GM04503 (cell line): ENCODE data around the gene TM4SF20.

Experiments
- DNase-seq: peaks from one replicate; pipeline ENCODE4 v3.0.0-alpha.2; 2012; ENCODE audit warnings: low read depth

TM4SF20 gene

GRCh38 chr2:227379095-227379494 is at the start of gene TM4SF20:
TSS of gene TM4SF20 (minus strand) at chr2:227379306. CDS start at chr2:227379268, 38 bp downstream.
- no peak for DNase-seq

DNA sequence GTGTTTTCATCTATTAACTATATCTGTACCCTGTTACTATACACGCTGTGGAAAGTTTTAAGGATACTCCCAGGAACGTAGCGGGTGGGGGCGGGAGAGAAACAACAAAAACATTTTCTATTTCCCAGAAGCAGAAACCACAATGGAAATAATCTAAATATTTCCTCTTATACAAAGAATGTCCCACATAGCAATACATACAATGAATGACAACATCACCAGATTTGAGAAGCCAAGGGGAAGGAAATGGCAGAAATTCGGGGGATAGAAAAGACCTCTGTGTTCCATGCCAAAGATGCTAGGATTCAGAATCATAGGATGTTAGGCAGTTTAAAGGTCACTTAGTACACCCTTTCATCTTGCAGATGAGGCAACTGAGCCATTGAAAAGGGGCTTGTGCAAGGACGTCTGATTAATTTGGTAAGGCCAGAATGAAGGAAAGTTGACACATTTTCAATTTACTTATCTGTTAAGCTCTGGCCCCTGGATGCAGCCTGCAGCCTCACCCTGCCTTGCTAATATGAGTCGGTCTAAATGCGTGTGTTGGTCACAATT is 49.7 kb upstream of the TM4SF20 start:
- DNase-seq = no peak

DNA sequence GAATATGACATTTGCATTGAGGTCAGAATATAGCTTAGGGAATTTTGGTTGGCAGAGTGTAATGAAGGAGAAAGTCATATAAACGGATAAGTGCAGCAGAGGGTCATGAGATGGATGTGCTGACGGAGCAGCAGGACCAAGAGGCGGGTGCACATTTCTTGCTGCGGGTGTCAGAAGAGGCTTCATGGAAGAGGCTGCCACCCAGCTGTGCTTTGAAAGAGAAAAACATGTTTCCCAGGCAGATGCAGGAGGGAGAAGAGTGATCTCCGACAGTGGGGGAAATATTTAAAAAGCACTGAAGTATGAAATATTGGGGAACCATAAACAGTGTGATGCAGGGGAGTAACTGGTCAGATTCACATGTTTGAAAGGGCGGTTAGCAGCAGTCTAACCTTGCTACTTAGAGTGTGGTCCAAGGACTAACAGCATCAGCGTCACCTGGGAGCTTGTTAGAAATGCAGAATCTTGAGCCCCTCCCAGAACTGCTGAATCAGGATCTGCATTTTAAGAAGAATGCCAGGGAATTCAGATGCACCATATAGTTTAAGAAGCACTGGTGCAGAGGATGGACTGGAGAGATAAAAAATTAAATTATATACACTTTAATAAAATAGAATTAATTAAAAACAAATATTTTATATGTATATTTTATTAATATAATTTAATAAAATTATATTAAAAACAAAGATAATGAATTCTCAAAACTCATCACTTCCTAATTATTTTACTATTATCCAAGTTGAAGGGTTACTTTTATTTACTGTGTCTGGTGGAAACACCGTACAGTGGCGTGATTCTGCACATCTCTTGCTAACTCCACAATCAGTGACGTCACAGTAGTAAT is 44.8 kb upstream of the TM4SF20 start:
- DNase-seq = no peak

DNA sequence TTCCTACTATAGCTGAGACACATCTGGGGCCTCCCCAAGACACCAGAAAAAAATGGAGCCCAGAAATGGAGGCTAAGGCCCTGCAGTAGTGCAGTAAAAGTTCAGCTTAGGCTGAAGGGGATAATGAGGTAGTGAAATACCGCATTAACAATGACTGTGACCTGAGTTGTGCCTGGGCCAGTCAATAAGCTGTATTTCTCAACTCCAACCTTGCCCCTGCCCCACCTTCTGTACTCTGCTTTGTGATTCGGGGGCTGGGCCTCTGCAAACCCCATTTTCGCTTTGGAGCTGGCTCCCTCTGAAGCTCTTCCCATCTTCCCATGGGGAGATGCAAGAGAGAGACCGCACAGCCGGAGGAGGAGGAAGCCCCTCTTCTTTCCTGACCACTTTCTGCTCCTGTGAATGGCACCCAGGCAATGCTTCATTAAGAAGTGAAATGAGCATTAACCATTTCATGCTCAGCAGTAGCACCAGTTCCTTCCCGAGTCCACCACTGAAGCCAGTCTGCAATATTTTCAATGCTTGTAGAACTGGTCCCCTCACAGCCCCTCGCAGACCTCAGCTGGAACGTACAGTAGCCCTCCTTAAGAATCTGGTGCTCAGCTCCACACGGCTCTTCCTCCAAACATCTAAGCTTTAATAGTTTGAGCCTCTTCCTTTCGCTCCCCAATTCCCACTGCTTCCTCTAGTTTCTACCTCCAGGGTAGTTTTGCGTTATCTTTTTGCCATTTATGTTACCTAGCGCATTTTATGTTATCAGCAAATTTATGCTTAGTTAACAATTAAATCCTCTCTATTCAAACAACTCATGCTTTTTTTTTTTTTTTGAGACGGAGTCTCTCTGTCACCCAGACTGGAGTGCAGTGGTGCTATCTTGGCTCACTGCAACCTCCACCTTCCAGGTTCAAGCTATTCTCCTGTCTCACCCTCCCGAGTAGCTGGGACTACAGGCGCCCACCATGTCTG is 41.3 kb upstream of the TM4SF20 start:
- no peak for DNase-seq

GRCh38 chr2:227416701-227417100 is 37.6 kb upstream of the TM4SF20 start:
- no peak for DNase-seq

- DNase-seq = no peak
These were observed 36.7 kb upstream of the TM4SF20 start for GRCh38 chr2:227415538-227416424.

DNA sequence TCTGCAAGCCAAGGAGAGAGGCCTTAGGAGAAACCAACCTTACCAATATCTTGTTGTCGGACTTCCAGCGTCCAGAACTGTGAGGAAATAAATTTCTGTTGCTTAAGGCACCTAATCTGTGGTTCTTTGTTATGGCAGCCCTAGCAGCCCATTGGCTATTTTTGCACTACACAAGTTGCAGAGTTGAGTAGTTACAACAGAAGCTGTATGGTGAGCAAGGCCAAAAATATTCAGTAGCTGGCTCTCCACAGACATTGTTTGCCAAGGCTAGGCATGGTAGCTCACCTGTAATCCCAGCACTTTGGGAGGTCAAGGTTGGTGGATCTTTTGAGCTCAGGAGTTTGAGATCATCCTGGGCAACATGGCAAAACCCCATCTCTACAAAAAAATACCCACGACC is 35.7 kb upstream of the TM4SF20 start:
- peak; percentile 25 for DNase-seq

DNA sequence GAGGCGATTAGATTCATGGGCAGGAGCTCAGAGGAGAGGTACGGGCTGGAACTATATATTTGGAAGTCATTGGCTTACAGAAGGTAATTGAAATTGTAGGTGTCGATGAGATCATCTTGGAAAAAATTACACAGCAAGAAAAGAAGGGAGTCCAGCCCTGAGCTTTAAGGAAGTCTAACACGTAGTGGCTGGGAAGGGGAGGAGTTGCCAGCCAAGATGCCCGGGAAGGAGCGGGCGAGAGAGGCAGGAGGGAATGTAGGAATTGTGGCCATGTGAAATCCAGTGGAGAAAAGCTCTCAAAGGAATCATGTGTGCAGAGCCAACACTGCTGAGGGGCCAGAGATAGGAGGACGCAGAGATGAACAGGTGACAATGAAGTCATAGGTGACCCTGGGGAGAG is 34.3 kb upstream of the TM4SF20 start:
- no peak for DNase-seq

GRCh38 chr2:227412877-227413276 is 33.8 kb upstream of the TM4SF20 start:
- DNase-seq = no peak

- no peak for DNase-seq
These were observed 32.9 kb upstream of the TM4SF20 start for GRCh38 chr2:227411990-227412350.

DNA sequence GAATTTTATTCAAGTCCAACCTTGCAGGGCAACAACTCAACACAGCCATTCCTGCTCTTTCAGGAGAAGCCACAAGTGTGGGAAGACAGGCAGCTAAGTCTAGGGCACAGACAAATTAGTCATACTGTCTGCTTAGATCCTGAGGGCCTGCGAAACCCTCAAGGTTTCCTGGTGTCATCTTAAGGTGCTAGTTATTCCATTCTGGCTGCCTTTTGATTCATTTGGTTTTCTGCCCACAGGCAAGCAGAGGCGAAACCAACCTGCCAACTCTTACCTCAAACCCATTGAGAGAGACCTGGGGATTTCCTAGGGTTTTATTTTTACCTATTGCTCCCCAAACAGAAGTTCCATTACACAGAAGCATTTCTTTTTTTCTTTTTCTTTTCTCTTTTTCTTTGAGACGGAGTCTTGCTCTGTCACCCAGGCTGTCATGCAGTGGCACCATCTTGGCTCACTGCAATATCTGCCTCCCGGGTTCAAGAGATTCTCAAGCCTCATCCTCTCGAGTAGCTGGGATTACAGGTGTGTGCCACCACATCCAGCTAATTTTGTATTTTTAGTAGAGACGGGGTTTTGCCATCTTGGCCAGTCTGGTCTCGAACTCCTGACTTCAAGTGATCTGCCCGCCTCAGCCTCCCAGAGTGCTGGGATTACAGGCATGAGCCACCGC is 32.3 kb upstream of the TM4SF20 start:
- no peak for DNase-seq

DNA sequence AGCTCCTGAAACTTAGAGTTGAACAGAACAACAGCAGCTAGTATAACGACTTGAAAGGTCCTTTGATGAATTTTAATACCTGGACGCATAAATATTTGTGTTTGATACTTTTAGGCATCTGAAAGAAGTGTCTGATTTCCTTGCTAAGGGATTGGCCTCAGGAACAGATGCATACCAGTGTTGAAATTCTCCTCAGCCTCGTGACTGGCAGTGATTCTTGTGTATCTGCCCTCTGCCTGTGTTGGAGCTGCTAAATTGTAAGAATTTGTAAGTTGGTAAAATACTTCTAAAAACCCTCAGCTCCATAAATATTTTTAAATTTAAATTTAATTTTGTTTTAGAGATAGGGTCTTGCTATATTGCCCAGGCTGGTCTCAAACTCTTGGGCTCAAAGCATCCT is 31.1 kb upstream of the TM4SF20 start:
- DNase-seq = no peak

GRCh38 chr2:227407591-227408151 is 28.6 kb upstream of the TM4SF20 start:
- DNase-seq = no peak

DNA sequence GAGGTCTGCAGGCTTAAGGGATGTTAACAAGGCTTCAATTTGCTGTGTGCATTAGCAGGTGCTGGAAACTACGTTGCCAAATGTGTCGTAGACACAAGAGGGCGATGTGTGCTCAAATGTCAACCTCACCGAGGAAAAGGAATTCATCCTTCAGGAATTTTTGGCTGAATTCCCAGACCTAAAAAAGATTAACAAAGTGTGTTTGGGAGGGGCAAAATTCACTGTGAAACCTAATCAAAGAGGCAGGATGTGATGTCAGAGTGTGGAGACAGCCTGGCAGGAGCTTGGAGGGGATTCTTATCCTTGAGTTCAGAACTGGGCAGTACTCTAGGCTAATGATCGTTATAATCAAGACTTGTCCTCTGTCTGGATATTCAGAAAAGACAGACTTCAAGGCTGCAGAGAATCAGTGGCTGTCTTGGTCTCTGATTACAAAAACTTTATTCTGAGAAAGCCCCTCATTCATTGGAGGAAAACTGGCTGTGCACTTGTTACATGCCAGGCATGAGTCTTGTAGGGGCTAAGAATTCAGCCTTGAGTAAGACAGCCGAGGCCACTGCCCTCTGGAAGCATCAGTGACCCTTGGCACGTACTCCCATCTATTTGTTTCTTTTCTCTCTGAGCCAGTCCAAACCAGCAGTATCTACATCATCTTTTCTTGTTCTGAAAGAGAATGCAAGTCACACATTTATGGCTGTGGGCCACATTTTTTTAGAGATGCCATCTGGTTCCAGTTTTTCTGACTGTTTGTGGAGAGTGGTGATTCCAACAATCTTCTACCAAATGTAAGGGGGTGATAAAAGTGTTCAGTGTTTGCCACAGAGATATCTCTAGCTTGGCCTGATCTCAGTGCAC is 27.3 kb upstream of the TM4SF20 start:
- peak; percentile 93 for DNase-seq

DNA sequence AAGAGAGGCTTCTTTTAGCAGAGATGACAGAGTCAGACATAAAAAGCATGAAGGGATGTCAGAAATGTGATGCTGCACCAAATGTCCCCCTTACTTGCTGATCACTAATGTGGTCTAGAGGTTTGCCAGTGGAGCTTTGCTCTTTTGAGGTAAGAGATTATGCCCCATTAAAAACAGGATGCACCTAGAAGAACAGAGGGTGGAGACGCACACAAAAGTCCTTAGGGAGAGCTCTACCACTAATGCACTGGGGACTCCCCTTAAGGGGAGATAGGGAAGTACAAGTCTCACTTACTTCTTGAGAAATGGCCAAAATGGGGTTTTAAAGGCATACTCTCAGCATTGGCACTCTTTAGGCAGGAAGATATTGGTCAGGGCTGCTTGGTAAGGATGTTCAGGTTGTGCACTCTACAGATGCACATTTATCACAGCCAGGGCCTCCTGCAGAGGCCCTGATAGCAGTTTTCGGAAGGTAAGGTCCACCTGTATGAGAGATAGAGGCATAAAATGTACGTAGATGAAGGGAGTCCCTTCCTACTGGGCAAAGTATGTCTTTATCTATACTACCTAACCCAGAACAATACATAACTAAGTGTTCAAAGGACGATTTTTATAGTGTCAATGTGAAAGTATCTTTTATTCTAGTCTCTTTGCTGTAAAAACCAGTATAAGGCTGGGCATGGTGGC is 25.6 kb upstream of the TM4SF20 start:
- DNase-seq = no peak

GRCh38 chr2:227402959-227403358 is 23.9 kb upstream of the TM4SF20 start:
- no peak for DNase-seq

- DNase-seq = no peak
These were observed 23.2 kb upstream of the TM4SF20 start for GRCh38 chr2:227402321-227402720.

GRCh38 chr2:227401550-227401949 is 22.4 kb upstream of the TM4SF20 start:
- DNase-seq = no peak
